DMS114 treated with DMSO at 0.1 percent for 48 hours (cell line): Measurements from ENCODE around the gene NTM.

ENCODE experiments used
- DNase-seq: peaks from one replicate; lab custom pipeline; 2025; ENCODE audit not compliant: unreplicated experiment; lab: John Stamatoyannopoulos, UW

The NTM gene

DNA sequence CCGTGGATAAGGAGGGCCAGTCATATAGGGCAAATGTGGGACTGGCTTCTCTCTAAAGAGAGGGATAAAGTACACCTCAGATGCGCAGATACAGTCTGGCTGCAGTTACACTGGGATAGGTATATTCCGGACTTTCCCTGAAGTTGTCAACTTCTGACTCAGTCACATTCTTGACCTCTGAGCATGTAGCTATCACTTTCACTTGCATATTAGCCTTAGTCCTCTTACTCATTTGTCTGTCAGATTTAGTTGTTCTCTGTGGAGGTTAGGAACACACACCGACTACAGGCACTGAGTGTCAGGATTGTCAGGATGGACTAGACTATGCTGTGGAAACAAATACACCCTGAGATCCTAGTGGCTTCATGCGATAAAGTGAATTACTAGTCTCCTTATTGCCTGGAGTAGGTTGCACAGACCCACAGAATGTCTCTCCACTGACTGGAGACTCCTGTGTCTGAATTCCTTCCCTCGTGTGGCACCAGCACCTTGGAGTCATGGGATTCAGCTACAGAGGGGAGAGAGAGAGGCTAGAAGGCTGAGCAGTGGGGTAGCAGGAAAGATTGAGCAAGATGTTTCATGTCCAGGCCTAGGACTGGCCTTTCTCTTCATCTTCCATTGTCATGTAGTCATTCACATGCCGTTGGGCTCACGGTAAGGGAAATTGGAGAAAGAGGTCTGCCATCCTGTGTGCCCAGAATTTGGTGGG is 654.3 kb downstream of the NTM start:
- DNase-seq, result no peak

DNA sequence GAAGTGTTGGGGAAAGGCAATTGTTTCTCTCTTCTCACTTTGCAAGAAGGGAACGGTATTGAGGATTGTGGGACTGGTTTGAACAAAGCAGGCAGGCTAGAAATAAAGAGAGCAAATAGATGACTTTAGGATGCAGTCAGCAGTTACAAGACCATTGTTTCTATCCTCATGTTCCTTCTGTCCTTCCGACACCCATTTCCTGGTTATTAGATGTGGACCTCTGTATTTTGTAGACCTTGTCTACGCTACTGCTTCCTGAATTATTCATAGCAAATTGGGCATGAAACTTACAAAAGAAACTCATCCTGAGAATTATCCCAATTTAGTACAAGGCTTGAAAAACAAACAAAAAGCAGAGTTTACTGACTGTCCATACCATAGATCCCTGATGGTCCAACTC is 656.3 kb downstream of the NTM start:
- no peak for DNase-seq

DNA sequence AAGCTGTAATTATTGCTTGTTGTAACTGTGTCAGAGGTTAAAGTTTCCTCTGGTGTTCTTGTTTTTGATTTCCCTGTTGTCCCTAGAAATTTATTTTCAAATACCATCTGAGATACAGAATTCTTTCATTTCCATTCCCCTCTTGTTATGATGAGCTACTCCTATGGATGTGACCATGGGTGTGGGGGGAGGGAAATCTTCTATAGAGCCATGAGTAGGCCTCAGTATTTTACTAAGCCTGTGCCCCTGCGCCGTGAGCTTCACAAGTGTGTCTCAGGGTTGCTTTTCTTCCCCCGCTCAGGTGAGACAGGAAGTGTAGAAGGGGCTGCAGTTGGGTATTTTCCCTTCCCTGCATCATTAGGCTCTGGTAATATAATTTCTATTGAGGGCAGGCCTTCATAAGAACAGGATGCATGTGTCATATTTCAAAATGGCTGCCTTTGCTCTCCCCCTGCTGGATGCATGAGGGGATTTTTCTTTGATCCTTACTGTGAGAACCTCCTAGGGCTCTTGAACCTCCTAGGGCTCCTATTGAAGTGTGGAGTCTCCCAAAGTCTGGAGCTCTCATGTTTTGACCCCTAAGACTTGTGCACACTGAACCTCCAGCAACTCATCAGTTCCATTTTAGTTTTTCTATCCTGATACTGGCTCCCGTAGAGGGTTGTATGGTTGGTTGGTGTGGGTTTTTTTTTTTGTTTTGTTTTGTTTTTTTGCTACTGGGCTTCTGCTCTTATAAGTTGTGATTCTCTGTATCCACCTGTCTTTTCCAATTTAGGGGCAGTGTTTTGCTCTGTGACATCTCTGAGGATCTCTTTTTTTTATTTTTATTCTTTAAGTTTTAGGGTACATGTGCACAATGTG is 658.2 kb downstream of the NTM start:
- DNase-seq, result no peak

GRCh38 chr11:132030896-132031295 is 660.5 kb downstream of the NTM start:
- no peak for DNase-seq

DNA sequence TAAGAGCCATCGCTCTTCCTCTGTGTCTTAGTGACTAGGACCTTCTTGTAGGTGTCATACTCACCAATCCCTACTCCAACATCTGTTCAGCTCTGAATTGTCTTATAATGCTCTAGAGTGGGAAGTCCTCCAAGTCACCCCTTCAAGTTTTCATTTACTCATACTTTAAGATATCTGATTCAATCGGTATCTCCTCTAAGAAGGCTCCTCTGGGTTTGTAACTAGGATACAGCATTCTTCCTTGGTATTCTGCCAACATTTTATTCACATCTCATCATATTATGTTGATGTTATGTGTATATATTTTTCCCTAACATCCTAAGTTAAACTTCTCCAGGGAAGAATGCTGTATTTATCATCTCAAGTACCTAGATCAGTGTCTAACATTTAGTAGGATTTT is 662.1 kb downstream of the NTM start:
- no peak for DNase-seq

- DNase-seq, result no peak
Measured at GRCh38 chr11:132033051-132033450, 662.6 kb downstream of the NTM start.

GRCh38 chr11:132035228-132035627 is 664.8 kb downstream of the NTM start:
- no peak for DNase-seq

DNA sequence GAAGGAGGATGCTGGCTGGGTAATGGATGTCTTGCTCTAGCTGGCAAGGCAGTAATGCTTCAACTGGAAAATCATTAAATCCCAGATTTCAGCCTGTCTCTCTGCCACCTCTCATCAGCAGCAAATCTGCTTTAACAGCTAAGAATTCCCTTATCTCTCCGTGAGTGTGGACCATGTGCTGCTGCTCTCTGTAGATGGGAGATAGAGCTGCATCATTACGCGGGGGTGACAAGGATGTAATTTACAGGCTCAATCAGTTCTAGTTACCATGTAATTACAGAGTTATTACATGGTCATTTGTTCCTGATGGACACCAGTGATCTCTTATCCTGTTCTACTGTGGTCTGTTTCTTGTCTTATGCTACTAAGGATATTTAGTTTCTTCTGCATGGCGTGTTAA is 665.4 kb downstream of the NTM start:
- no peak for DNase-seq

- DNase-seq, result no peak
Measured at GRCh38 chr11:132036220-132036619, 665.8 kb downstream of the NTM start.

DNA sequence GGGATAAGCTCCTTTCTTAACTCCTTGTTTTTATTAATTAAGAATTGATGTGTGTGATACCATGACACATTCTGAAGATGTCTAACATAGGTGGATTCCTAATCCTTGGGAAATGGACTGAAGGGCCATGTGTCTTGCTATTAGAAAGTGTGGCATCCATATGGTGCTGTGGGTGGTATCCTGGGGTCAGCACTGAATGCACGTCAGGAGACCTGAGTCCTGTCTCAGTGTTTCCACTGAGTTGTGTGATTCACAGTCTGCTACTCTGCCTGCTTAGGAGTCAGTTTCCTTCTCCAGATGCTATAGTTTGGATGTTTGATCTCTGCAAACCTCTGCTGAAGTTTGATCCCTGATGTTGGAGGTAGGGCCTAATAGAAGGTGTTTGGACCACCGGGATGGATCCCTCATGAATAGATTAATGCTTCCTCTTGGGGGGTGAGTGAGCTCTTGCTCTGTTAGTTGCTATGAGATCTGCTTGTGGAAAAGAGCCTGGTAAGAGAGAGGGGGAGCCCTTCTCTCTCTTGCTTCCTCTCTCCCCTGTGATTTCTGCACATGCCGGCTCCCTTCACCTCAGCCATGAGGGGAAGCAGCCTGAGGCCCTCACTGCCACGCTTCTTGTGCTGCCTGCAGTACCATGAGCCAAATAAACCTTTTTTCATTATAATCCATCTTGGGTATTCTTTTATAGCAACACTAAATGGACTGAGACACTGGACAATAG is 666.5 kb downstream of the NTM start:
- no peak for DNase-seq

- DNase-seq, result no peak
Measured at GRCh38 chr11:132037467-132037862, 667.0 kb downstream of the NTM start.

DNA sequence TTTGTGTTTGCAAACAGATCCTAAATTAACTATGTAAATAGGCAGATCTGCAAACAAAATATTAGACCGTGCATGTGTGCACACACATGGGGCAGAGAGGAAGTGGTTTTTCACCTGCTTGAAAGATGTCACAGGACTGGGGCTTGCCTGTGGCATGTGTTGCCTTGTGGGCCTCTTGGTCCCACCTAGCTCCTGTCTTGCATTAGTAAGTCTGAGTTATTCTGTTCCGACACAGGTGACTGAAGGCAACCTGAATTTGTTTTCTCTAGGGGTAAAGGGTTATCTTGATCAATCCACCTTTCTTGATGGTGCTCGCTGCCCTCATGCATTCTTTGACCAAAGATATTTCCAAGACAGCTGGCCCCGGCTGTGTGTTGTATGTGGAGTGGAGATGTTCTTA is 667.5 kb downstream of the NTM start:
- DNase-seq, result no peak

GRCh38 chr11:132039521-132039920 is 669.1 kb downstream of the NTM start:
- DNase-seq, result no peak

DNA sequence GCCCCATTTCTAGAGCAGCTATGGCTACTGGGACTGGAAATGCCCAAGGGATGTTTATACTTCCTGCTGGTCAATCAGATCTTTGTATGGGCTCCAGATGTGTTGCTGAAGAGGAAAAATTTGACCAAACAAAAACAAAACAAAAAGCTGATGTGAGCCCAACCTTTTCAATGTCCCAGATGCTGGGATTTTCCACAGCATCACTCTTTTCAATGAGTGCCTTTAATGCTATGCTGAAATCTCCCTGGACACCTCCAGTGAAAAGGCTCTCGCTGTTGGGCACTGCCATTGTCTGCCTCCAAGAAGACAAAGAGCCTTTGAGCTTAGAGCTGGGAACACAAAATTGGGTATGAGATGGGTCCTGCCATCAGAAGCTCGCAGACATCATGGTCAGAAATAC is 671.9 kb downstream of the NTM start:
- no peak for DNase-seq

DNA sequence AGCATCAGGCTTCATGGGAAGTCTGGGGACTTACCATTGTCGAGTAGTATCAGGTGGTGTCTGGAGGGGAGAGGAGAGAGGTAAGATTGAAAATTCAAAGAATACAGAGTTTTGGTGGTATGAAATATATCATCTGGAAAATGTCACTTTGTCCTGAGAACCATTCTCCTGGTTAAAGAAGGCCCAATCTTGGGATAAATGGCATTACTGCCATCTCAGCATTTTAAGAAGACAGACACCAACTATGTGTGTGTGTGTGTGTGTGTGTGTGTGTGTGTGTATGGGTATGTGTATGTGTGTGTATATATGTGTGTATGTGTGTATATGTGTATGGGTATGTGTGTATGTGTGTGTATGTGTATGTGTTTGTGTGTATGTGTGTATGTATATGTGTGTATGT is 673.3 kb downstream of the NTM start:
- DNase-seq, result no peak

GRCh38 chr11:132045107-132045506 is 674.7 kb downstream of the NTM start:
- DNase-seq, result no peak

DNA sequence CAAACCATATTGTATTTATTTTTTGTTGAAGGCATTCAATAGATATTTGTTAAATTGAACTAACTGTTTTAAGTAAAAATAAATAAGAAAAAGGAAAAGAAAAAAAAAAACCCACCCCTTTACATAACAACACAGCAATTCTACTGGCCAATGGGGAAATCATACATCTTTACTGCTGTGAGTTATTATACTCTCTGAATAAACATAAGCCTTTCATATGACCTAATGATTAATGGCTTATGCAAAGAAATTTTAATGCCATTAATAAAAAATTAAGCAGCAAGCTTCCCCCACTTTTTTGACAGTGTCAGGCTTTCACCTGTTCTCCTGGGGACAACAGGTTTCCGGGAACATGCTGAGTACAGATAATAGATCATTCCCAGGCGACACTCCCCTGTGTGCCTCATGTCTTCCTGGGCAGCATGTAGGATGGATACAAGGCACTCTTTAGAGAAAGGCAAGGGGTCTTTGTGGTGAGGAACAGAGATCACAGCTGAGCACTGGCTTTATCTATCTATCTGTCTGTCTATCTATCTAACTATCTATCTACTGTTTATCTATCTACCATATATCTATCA is 676.0 kb downstream of the NTM start:
- no peak for DNase-seq

GRCh38 chr11:132047167-132047566 is 676.8 kb downstream of the NTM start:
- no peak for DNase-seq

GRCh38 chr11:132048040-132048439 is 677.6 kb downstream of the NTM start:
- DNase-seq, result no peak

DNA sequence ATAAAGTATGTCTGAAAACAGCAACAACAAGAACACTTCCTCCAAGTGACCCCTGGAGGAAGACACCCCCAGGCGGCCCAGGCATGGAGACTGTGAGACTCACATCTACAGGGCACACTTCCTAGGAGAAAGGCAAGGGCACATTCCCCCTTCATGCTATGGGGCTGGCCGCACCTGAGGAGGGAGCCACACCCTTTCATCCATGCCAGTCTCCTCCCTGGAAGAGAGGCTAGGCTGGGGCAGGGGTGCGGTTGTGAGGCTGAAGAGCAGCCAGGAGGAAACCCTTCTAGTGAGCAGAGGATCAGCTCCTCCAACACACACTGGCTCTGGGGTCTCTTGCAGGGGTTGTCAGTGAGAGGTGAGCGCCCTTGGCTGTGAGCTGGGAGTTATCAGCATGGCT is 678.8 kb downstream of the NTM start:
- no peak for DNase-seq

DNA sequence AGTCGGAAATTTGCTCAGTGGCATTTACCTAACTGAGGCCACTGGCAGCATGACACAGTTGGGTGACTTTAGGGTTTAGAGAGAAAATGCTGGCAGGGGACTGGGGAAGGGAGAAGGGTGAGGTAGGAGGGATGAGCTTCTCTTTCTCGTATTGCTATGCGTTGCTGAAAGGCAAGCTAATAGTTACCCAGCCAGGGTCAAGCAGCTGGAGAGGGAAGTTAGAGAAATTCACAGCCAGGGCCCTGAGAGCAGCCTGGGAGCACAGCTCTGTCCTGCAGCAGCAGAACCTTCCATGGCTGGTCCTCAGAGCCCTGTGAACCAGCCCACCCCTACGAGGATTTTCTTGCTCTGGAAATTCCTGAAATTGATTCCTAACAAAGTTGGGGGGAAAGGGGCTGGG is 679.6 kb downstream of the NTM start:
- no peak for DNase-seq
